Stomach smooth muscle (tissue), 2 donors: ENCODE data around the gene SPDYE2B.
"Not testable (repeated sequence)": the region's sequence is repeated elsewhere in the genome, so short reads cannot be mapped to it uniquely, and the experiment has no call there.

Source experiments
- H3K27ac ChIP-seq: one replicate; pipeline ENCODE4 v1.7.0; 2013; ENCODE audit warnings: mild to moderate bottlenecking, low read length, inconsistent platforms
- H3K27me3 ChIP-seq, 2 donors: one replicate each; pipeline ENCODE4 v1.7.0; 2013; ENCODE audit warnings: low read length in 2 of 2; ENCODE audit not compliant: insufficient read depth in 2 of 2, control insufficient read depth in 1 of 2
- H3K36me3 ChIP-seq, 2 donors: one replicate each; pipeline ENCODE4 v1.7.0; 2013; ENCODE audit warnings: low read length in 2 of 2; ENCODE audit not compliant: control insufficient read depth in 2 of 2, insufficient read depth in 2 of 2
- H3K4me1 ChIP-seq: one replicate; pipeline ENCODE4 v1.7.0; 2013; ENCODE audit warnings: low read length; ENCODE audit not compliant: control insufficient read depth, insufficient read depth
- H3K4me3 ChIP-seq, 2 donors: one replicate each; pipeline ENCODE4 v1.7.0; 2013; ENCODE audit warnings: low read length in 2 of 2
- H3K9ac ChIP-seq, 2 donors: one replicate each; pipeline ENCODE4 v1.7.0; 2013; ENCODE audit warnings: low read length in 2 of 2, mild to moderate bottlenecking in 1 of 2
- H3K9me3 ChIP-seq, 2 donors: one replicate each; pipeline ENCODE4 v1.7.0; 2013; ENCODE audit warnings: low read length in 2 of 2; ENCODE audit not compliant: control insufficient read depth in 2 of 2
- donor health status: healthy.
- donor health status: Pancreatic carcinoma.

SPDYE2B gene

GRCh38 chr7:102649924-102650323 is at the start of gene SPDYE2B:
TSS of gene SPDYE2B (plus strand) at chr7:102650319. CDS start at chr7:102652349, 2,030 bp downstream.
- not testable (repeated sequence) for H3K27ac ChIP-seq, H3K4me3 ChIP-seq, H3K4me1 ChIP-seq

GRCh38 chr7:102602317-102602716 is 47.8 kb upstream of the SPDYE2B start:
- H3K9me3 ChIP-seq, H3K4me3 ChIP-seq, H3K27me3 ChIP-seq, H3K4me1 ChIP-seq, H3K27ac ChIP-seq, H3K9ac ChIP-seq, H3K36me3 ChIP-seq: not testable (repeated sequence)

More at GRCh38 chr7:102649924-102650323, at the start of gene SPDYE2B:
- not testable (repeated sequence) for H3K27me3 ChIP-seq, H3K36me3 ChIP-seq, H3K9ac ChIP-seq, H3K9me3 ChIP-seq

DNA sequence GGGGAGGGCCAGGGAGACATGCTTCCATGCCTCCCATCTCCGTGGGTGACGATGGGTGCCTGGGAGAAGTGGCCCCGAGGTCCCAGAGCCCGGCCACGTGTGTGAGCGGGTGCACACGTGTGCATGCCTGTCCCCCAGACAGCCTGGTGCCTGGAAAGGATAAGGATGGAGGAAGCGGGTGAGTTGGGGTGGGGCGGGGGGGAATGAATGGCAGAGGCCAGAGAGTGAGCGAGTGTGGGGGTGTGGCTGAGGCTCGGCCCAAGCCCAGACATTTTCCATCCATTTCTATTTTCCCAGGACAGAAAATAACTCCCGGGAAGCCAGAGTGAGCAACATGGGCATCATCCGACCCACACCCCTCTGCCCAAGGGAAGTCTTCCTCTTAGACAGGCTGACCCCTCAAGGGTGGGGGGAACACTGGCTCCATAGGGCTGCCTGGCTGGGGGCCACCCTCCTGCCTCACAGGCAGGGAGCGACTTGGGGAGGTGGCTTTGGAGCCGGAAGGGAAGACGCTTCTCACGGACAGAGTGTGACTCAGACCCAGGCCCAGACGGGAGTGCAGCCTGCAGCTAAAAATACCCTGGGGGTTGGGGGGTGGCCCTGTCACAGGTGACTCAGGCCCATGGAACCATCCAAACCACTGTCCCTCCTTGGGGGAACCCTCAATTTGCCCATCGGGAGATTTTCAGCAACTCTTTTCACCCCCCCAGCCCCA is 45.5 kb upstream of the SPDYE2B start:
- H3K27me3 ChIP-seq, H3K9ac ChIP-seq, H3K9me3 ChIP-seq, H3K4me3 ChIP-seq, H3K27ac ChIP-seq, H3K4me1 ChIP-seq, H3K36me3 ChIP-seq: not testable (repeated sequence)

GRCh38 chr7:102606848-102607247 is 43.3 kb upstream of the SPDYE2B start:
- H3K27ac ChIP-seq, H3K4me1 ChIP-seq, H3K36me3 ChIP-seq, H3K9me3 ChIP-seq, H3K4me3 ChIP-seq, H3K9ac ChIP-seq, H3K27me3 ChIP-seq: not testable (repeated sequence)

DNA sequence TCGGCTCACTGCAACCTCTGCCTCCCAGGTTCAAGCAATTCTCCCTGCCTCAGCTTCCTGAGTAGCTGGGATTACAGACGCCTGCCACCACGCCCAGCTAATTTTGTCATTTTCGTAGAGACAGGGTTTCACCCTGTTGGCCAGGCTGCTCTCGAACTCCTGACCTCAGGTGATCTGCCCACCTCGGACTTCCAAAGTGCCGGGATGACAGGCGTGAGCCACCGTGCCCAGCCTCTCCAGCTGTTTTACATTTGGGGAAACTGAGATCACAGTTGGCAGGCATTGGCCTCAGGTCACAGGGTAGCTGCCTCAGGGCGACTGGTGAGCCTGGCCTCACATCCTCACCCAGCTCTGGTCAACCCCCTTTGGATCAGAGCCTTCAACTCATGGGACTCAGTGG is 40.4 kb upstream of the SPDYE2B start:
- not testable (repeated sequence) for H3K9ac ChIP-seq, H3K4me1 ChIP-seq, H3K9me3 ChIP-seq, H3K36me3 ChIP-seq, H3K27ac ChIP-seq, H3K27me3 ChIP-seq, H3K4me3 ChIP-seq

- H3K27me3 ChIP-seq, H3K27ac ChIP-seq, H3K4me1 ChIP-seq, H3K36me3 ChIP-seq, H3K9me3 ChIP-seq, H3K4me3 ChIP-seq, H3K9ac ChIP-seq: not testable (repeated sequence)
Measured at GRCh38 chr7:102610441-102610840, 39.7 kb upstream of the SPDYE2B start.

DNA sequence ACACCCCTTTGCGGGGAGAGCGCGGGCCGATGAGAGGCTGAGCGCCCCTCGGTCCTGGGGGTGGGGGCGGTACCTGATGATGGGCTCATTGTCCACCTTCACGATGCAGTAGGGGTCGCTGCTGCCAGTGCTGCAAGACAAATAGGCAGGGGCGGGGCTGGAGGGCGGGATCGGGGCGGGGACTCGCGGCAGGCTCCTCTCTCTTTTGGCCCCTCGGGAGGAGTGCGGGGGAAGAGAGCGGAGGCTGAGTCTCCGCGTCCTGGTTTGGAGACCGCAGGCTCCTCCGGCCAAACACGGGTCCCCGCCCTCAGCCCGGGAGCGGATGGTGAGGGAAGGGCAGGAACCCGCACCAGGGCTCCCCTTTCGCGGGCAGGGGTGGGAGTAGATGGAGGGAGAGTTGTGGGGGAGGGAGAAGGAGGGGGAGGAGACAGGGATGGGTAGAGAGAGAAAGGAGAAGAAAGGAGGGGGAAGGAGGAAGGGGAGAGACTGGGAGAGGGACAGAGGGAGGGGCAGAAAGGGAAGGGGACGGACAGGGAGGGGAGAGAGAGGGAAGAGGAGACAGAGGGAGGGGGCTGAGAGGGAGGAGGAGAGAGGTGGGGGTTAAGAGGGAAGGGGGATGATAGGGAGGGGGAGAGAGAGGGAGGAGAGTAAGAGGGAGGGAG is 39.0 kb upstream of the SPDYE2B start:
- not testable (repeated sequence) for H3K9me3 ChIP-seq, H3K4me3 ChIP-seq, H3K9ac ChIP-seq, H3K27ac ChIP-seq, H3K4me1 ChIP-seq, H3K36me3 ChIP-seq, H3K27me3 ChIP-seq

GRCh38 chr7:102611675-102612325 is 38.3 kb upstream of the SPDYE2B start:
- H3K27me3 ChIP-seq, H3K9me3 ChIP-seq, H3K9ac ChIP-seq, H3K36me3 ChIP-seq, H3K4me1 ChIP-seq: not testable (repeated sequence)
- H3K4me3 ChIP-seq: peak overlapping the region in 1 of 2 donors; percentile 47
- peak overlapping the region; percentile 53 for H3K27ac ChIP-seq

GRCh38 chr7:102613575-102614345 is 36.4 kb upstream of the SPDYE2B start:
- not testable (repeated sequence) for H3K9me3 ChIP-seq, H3K27me3 ChIP-seq, H3K27ac ChIP-seq, H3K9ac ChIP-seq, H3K4me1 ChIP-seq, H3K36me3 ChIP-seq, H3K4me3 ChIP-seq

DNA sequence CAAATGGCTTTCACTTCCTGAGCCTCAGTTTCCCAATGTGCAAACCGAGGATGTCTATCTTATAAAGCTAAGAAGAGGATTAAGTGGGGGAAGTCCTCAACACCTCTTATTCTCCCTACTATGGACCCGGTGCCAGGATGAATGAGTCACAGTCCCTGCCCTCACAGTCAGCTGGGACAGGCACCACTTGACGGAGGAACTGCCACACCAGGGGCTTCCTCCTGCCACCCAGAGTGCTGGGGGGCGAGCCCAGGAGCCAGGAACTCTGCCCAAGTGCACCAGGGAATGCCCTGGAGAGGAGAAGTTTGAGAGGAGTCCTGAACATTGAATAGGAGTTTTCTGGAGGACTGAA is 35.8 kb upstream of the SPDYE2B start:
- not testable (repeated sequence) for H3K27ac ChIP-seq, H3K36me3 ChIP-seq, H3K4me3 ChIP-seq, H3K4me1 ChIP-seq, H3K9me3 ChIP-seq, H3K27me3 ChIP-seq, H3K9ac ChIP-seq
